ENCODE results near the gene STUB1.

The STUB1 gene

GRCh38 chr16:700684-701584 is 20.7 kb downstream of the STUB1 start:
- DNase-seq = peak; percentile 75
- Mint-ChIP-seq H3K27ac (no peak overlapping the region), H3K36me3 (ENCODE audit: low read depth) (no peaks in the 10 kb centered on the region), H3K27me3 (peaks cover 42% of the 10 kb centered on the region), H3K9me3 (no peaks in the 10 kb centered on the region), H3K4me3 (no peak overlapping the region), H3K4me1 (ENCODE audit: low read depth) (peaks cover 18% of the 10 kb centered on the region)

DNA sequence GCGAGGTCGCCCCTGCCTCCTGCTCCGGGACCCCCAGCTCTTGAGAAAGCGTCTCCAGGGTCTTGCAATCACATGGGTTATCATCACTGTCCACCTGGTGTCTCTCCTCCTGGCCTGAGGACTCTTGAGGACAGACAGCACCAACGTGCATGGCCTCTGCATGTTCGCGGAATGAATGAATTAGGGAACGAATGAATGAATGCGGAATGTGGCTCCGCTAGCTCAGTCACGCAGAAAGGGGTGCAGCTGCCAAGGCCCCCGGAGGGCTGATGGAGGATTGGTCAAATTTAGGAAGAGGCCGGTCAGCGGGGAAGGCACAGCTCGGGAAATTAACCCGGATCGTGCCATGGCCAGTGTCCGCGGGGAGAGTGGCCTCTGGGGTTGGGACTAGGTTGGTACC is 22.1 kb downstream of the STUB1 start:
- Mint-ChIP-seq H3K4me1 (ENCODE audit: low read depth) (peaks cover 15% of the 10 kb centered on the region), H3K9me3 (no peaks in the 10 kb centered on the region), H3K27me3 (peaks cover 54% of the 10 kb centered on the region), H3K27ac (no peak overlapping the region), H3K36me3 (ENCODE audit: low read depth) (no peaks in the 10 kb centered on the region), H3K4me3 (no peak overlapping the region)
- DNase-seq = no peak

DNA sequence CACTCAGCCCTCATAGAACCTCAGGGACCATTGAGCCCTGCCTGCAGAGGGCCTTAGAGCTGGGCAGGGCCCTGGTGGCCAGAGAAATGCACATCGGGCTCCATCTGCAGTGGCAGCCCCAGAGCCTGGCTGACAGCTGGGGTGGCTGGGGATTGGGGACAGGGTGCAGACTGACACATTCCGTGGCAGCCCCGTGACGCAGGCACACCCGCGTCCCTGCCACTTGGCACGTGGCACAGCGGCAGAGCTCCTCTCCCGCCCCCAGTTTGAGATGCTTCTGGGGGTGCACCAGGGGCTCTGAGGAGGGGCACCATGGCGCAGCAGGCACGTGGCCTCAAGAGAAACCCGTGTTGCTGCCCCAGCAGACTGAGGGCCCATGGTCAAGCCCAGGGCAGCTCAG is 23.2 kb downstream of the STUB1 start:
- no peak overlapping the region for H3K27ac Mint-ChIP-seq
- peaks cover 15% of the 10 kb centered on the region for H3K4me1 Mint-ChIP-seq (ENCODE audit: low read depth)
- no peaks in the 10 kb centered on the region for H3K36me3 Mint-ChIP-seq (ENCODE audit: low read depth)
- no peaks in the 10 kb centered on the region for H3K9me3 Mint-ChIP-seq
- no peak for DNase-seq
- peaks cover 63% of the 10 kb centered on the region for H3K27me3 Mint-ChIP-seq
- H3K4me3 Mint-ChIP-seq = no peak overlapping the region

GRCh38 chr16:704047-704446 is 23.8 kb downstream of the STUB1 start:
- Mint-ChIP-seq H3K9me3 (no peaks in the 10 kb centered on the region), H3K36me3 (ENCODE audit: low read depth) (no peaks in the 10 kb centered on the region), H3K4me3 (no peak overlapping the region), H3K4me1 (ENCODE audit: low read depth) (peaks cover 12% of the 10 kb centered on the region), H3K27ac (no peak overlapping the region), H3K27me3 (peaks cover 69% of the 10 kb centered on the region)
- DNase-seq = no peak

DNA sequence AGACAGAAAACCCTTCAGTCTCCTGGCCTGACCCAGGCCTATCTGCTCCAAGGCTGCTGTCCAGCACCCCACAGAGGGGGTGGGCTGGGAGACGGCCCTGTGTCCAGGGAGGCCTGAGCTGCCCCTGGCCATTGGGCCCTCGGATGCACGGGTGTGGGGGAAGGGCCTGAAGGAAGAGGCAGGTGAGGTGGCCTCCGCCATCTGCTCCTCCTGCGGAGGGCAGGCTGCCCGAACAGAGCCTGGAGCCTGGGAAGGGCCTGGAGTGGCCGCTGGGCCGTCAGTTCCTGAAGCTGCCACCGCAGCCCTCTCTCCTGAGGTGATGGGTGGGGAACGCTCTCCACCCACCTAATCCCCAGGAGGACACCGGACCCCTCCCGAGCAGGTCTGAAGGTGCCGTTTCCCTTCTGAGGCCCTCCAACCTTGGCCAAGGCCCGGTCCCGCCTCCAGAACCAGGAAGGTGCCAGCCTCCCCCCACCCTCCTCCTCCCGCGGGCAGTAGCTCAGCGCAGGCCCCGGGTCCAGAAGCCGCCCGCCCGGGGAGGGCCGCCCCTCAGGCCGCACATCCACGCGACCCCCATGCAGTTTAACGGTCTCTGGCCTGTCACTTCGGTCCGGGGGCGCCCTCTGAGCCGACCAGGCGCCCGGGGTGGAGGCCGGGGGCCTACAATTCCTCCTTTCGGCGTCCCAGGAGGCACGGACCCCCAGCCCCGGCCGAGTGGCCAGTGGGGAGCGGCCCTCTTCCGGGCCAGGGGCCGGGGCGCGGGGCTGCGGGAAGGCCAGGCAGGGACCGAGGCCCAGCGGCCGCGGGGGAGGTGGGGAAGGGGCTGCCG is 24.6 kb downstream of the STUB1 start:
- DNase-seq = no peak
- peaks cover 7% of the 10 kb centered on the region for H3K4me1 Mint-ChIP-seq (ENCODE audit: low read depth)
- peaks cover 76% of the 10 kb centered on the region for H3K27me3 Mint-ChIP-seq
- no peak overlapping the region for H3K27ac Mint-ChIP-seq
- no peak overlapping the region for H3K4me3 Mint-ChIP-seq
- H3K9me3 Mint-ChIP-seq = no peaks in the 10 kb centered on the region
- H3K36me3 Mint-ChIP-seq (ENCODE audit: low read depth) = no peaks in the 10 kb centered on the region

GRCh38 chr16:705431-706188 is 25.4 kb downstream of the STUB1 start, which contains the start of gene FBXL16:
TSS of gene FBXL16 (minus strand) at chr16:705801. CDS start at chr16:697405, 8,396 bp downstream.
- Mint-ChIP-seq H3K36me3 (ENCODE audit: low read depth) (no peaks in the 10 kb centered on the region), H3K27me3 (peaks cover 82% of the 10 kb centered on the region), H3K4me1 (ENCODE audit: low read depth) (peaks cover 4% of the 10 kb centered on the region), H3K9me3 (no peaks in the 10 kb centered on the region), H3K27ac (no peak within 1 kb of the TSS), H3K4me3 (no peak within 1 kb of the TSS)
- DNase-seq = no peak

GRCh38 chr16:706189-707061 is 26.2 kb downstream of the STUB1 start:
- Mint-ChIP-seq H3K27me3 (peaks cover 83% of the 10 kb centered on the region), H3K36me3 (ENCODE audit: low read depth) (no peaks in the 10 kb centered on the region), H3K4me3 (no peak overlapping the region), H3K27ac (no peak overlapping the region), H3K9me3 (no peaks in the 10 kb centered on the region), H3K4me1 (ENCODE audit: low read depth) (peaks cover 2% of the 10 kb centered on the region)
- no peak for DNase-seq

- Mint-ChIP-seq H3K4me3 (no peak overlapping the region), H3K9me3 (no peaks in the 10 kb centered on the region), H3K36me3 (ENCODE audit: low read depth) (no peaks in the 10 kb centered on the region), H3K27ac (no peak overlapping the region), H3K4me1 (ENCODE audit: low read depth) (peaks cover 2% of the 10 kb centered on the region), H3K27me3 (peaks cover 77% of the 10 kb centered on the region)
- DNase-seq = no peak
Observed at GRCh38 chr16:707062-707538, 26.9 kb downstream of the STUB1 start.

GRCh38 chr16:708019-708418 is 27.8 kb downstream of the STUB1 start:
- H3K4me1 Mint-ChIP-seq (ENCODE audit: low read depth) = peaks cover 4% of the 10 kb centered on the region
- peaks cover 73% of the 10 kb centered on the region for H3K27me3 Mint-ChIP-seq
- no peak overlapping the region for H3K27ac Mint-ChIP-seq
- no peak overlapping the region for H3K4me3 Mint-ChIP-seq
- H3K36me3 Mint-ChIP-seq (ENCODE audit: low read depth) = no peaks in the 10 kb centered on the region
- DNase-seq = no peak
- no peaks in the 10 kb centered on the region for H3K9me3 Mint-ChIP-seq

DNA sequence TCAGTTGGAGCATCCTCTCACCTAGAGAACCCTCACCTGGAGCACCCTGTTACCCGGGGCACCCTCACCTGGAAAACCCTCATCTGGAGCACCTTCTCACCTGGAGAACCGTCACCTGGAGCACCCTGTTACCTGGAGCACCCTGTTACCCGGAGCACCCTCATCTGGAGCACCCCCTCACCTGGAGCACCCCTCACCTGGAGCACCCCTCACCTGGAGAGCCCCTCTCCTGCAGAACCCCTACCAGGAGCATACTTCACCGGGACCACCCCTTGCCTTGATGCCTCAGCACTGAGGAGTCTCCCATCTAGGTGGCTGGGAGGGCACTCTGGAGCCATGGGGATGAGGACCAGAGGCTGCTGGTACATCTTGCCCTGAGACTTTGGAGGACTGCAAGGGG is 28.7 kb downstream of the STUB1 start:
- no peaks in the 10 kb centered on the region for H3K9me3 Mint-ChIP-seq
- DNase-seq = no peak
- H3K4me1 Mint-ChIP-seq (ENCODE audit: low read depth) = peaks cover 4% of the 10 kb centered on the region
- no peak overlapping the region for H3K4me3 Mint-ChIP-seq
- H3K36me3 Mint-ChIP-seq (ENCODE audit: low read depth) = no peaks in the 10 kb centered on the region
- no peak overlapping the region for H3K27ac Mint-ChIP-seq
- H3K27me3 Mint-ChIP-seq = peaks cover 69% of the 10 kb centered on the region

DNA sequence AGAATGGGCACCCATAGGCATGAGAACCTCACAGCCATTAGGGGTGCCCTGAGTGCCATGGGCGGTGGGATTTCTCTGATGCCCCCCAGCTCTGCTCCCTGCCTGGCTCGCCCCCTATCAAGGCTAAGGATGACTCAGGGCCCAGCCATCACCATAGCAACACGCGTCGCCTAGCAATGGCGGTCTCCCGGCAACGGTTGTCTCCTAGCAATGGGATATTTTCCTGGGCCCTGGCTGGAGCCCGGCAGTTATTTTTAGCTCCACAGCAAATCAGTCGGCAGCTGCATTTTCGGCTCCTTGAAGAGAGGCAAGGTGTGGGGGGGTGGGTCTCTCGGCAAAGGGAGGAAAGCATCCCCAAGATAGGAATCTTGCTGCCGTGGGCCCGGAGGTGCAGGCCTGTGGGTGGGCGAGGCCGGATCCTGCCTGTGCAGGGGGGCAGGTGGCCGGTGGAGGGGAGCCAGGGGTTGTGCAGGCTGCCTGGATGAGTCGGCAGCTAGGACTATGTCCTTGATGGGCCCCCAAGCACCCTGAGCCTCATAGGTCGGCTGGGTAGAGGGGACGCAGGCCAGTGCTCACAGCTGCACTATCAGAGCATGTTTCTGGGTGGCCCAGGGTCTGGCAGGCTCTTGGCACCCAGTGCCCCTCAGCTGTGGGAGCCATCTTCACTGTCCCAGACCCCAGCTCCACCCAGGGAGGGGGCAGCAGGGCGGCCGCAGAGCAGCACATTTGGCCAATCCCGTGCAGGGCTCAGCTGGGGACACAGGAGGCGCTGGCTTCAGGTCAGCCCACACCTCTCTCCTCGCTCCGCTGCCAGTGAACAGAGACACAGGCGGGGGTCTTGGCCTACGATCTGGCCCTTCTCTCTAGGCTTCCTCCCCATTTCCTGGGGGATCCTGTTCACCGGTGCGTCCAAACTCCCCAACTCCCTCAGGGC is 29.6 kb downstream of the STUB1 start:
- Mint-ChIP-seq H3K4me3 (no peak overlapping the region), H3K27me3 (peaks cover 64% of the 10 kb centered on the region), H3K9me3 (no peaks in the 10 kb centered on the region), H3K27ac (no peak overlapping the region), H3K36me3 (ENCODE audit: low read depth) (no peaks in the 10 kb centered on the region), H3K4me1 (ENCODE audit: low read depth) (peaks cover 4% of the 10 kb centered on the region)
- no peak for DNase-seq

DNA sequence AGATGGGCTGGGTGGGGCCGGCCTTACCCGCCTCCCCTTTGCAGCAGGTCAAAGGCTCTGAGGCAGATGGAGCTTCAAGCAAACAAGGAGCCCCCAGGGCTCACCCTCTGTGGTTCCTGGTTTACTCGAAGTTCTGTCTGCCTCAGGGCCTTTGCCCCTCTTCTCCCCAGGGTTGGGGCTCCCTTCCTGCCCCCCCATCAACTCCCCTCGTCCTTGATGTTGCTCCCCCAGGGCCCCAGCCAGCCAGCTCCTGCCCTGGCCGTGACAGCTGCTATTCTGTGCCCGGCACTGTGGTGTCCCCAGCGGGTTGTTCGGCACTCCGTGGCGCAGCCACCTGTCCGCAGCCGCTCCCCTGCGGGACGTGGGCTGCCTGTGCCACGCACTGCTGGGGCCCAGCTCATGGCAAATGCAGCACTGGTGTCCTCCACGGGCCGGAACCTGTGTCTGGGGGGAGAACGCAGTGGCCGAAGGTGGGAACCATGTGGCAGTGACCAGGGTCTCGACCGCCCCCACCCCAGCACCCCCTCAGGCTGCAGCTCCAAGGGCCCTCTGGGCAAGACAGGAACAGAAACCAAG is 30.4 kb downstream of the STUB1 start:
- no peak for DNase-seq
- H3K9me3 Mint-ChIP-seq = no peaks in the 10 kb centered on the region
- H3K27ac Mint-ChIP-seq = no peak overlapping the region
- peaks cover 64% of the 10 kb centered on the region for H3K27me3 Mint-ChIP-seq
- no peak overlapping the region for H3K4me3 Mint-ChIP-seq
- no peaks in the 10 kb centered on the region for H3K36me3 Mint-ChIP-seq (ENCODE audit: low read depth)
- H3K4me1 Mint-ChIP-seq (ENCODE audit: low read depth) = peaks cover 4% of the 10 kb centered on the region

Measured in activated T-cell treated with anti-CD3 and anti-CD28 coated beads, Interleukin-2, amount 50 U/mL, for 24 hours (primary cell).